RWPE1 (cell line): Measurements from ENCODE around the gene PADI2.
A peak's percentile ranks its signal among the peaks of the same experiment; 100 is the strongest.

Experiments used
- CTCF ChIA-PET: fragments of 350-600 bp; sonication (Branson Sonifier 250); formaldehyde crosslinking; extraction: SDS; loops from one replicate; lab custom pipeline; 2021; lab: Yijun Ruan, JAX
- POLR2A ChIA-PET: fragments of 400-600 bp; formaldehyde crosslinking; extraction: SDS; loops from one replicate; lab custom pipeline; 2020; ENCODE audit warnings: antibody characterized with exemption; ENCODE audit not compliant: low non-redundant PET; lab: Yijun Ruan, JAX
- DNase-seq: peaks from one replicate; pipeline ENCODE4 v3.0.0; 2012; ENCODE audit warnings: low spot score
- H3K27ac ChIP-seq: fragments of 450-650 bp; 2 replicates; pipeline ENCODE4 v1.5.1; 2017
- CTCF ChIP-seq: fragments of 450-650 bp; conservative IDR thresholded peaks from 2 replicates; pipeline ENCODE4 v1.5.1; 2017; ENCODE audit warnings: low read depth, mild to moderate bottlenecking

The PADI2 gene

GRCh38 chr1:17098446-17099317 is 20.6 kb downstream of the PADI2 start:
- H3K27ac ChIP-seq: 0 out of 2 replicates have a peak overlapping the region, but pooled peaks have one; percentile 24
- DNase-seq: no peak
- no peak for TF ChIP-seq CTCF
- ChIA-PET POLR2A (no interaction called here), CTCF (interaction anchor here (0.5 to 0.7 kb wide), 2 partner anchors 12 to 1692 kb away, joined by 3 read pairs; no protein-coding TSS in a partner anchor)

GRCh38 chr1:17097787-17098186 is 21.5 kb downstream of the PADI2 start:
- peak overlapping the region; percentile 24; the same call in 1 of the 2 replicates for H3K27ac ChIP-seq
- CTCF ChIA-PET: no interaction called here
- no peak for DNase-seq
- POLR2A ChIA-PET: no interaction called here
- TF ChIP-seq CTCF: no peak

GRCh38 chr1:17097147-17097546 is 22.1 kb downstream of the PADI2 start:
- POLR2A ChIA-PET: no interaction called here
- 0 out of 2 replicates have a peak overlapping the region, but pooled peaks have one; percentile 24 for H3K27ac ChIP-seq
- DNase-seq: no peak
- CTCF ChIA-PET: no interaction called here
- TF ChIP-seq CTCF: no peak

- DNase-seq: no peak
- no peak overlapping the region for H3K27ac ChIP-seq
- ChIA-PET POLR2A (no interaction called here), CTCF (no interaction called here)
- no peak for TF ChIP-seq CTCF
Measured at GRCh38 chr1:17096584-17096983, 22.7 kb downstream of the PADI2 start.

- H3K27ac ChIP-seq: no peak overlapping the region
- no peak for DNase-seq
- no peak for TF ChIP-seq CTCF
- ChIA-PET CTCF (no interaction called here), POLR2A (no interaction called here)
Measured at GRCh38 chr1:17095141-17095540, 24.1 kb downstream of the PADI2 start.

GRCh38 chr1:17094664-17095063 is 24.6 kb downstream of the PADI2 start:
- no peak for TF ChIP-seq CTCF
- ChIA-PET POLR2A (no interaction called here), CTCF (interaction anchor here (1.0 kb wide), 1 partner anchor 167 kb away, joined by 3 read pairs; no protein-coding TSS in a partner anchor)
- H3K27ac ChIP-seq: no peak overlapping the region
- DNase-seq: no peak
